ENCODE data around the gene HNRNPR. TPM values are rescaled to one million over a fixed set of nuclear protein-coding genes. Genes with fewer than 3 reads are reported as not detected.

The HNRNPR gene
- total RNA-seq, 3 donors from 2014 or later, result 84.0 to 108 (median 96.6) TPM

- Histone ChIP-seq H3K4me3 (no peak overlapping the region), H3K36me3 (ENCODE audit: low read depth) (no peaks in the 10 kb centered on the region), H3K9me3 (no peaks in the 10 kb centered on the region), H3K4me1 (ENCODE audit: low read depth) (no peaks in the 10 kb centered on the region)
- intact Hi-C loops (cut with DNase I, micrococcal nuclease), result no loop called here
- DNase-seq (no peak), ATAC-seq (no peak)
- no peak for TF ChIP-seq CTCF (IDR thresholded peaks at IDR 0.05)
These were observed 41.1 kb upstream of the HNRNPR start for GRCh38 chr1:23385119-23385621.

- ATAC-seq (peak; percentile 90), DNase-seq (no peak)
- no peak for TF ChIP-seq CTCF (IDR thresholded peaks at IDR 0.05)
- H3K9me3 ChIP-seq, result no peaks in the 10 kb centered on the region
- H3K36me3 ChIP-seq (ENCODE audit: low read depth), result no peaks in the 10 kb centered on the region
- no peak overlapping the region for H3K4me3 ChIP-seq
- intact Hi-C loops (cut with DNase I, micrococcal nuclease), result no loop called here
- no peaks in the 10 kb centered on the region for H3K4me1 ChIP-seq (ENCODE audit: low read depth)
These were observed 40.4 kb upstream of the HNRNPR start for GRCh38 chr1:23384312-23385058.

- TF ChIP-seq CTCF (IDR thresholded peaks at IDR 0.05), result no peak
- DNase-seq, result no peak
- H3K4me3 ChIP-seq, result no peak overlapping the region
- no peak for ATAC-seq
- H3K4me1 ChIP-seq (ENCODE audit: low read depth), result peaks cover 2% of the 10 kb centered on the region
- intact Hi-C loops (cut with DNase I, micrococcal nuclease), result no loop called here
- no peaks in the 10 kb centered on the region for H3K36me3 ChIP-seq (ENCODE audit: low read depth)
- H3K9me3 ChIP-seq, result no peaks in the 10 kb centered on the region
These were observed 39.7 kb upstream of the HNRNPR start for GRCh38 chr1:23383577-23384311.

- ATAC-seq, result no peak
- DNase-seq, result no peak
These were observed 37.3 kb upstream of the HNRNPR start for GRCh38 chr1:23381233-23381885.

More at GRCh38 chr1:23381233-23381885, 37.3 kb upstream of the HNRNPR start:
- H3K9me3 ChIP-seq, result no peaks in the 10 kb centered on the region
- no peak for TF ChIP-seq CTCF (IDR thresholded peaks at IDR 0.05)
- intact Hi-C loops (cut with DNase I, micrococcal nuclease), result no loop called here
- H3K4me1 ChIP-seq (ENCODE audit: low read depth), result peaks cover 12% of the 10 kb centered on the region
- no peaks in the 10 kb centered on the region for H3K36me3 ChIP-seq (ENCODE audit: low read depth)
- H3K4me3 ChIP-seq, result no peak overlapping the region

All from mucosa of descending colon (tissue), 3 donors.